Loucy (cell line): Measurements from ENCODE around the gene SLC17A2.

ENCODE experiments used
- CTCF ChIP-seq: fragments of 200-600 bp; sonication (generic); conservative IDR thresholded peaks from 2 replicates; pipeline ENCODE4 v1.5.1; 2014; ENCODE audit warnings: mild to moderate bottlenecking, antibody characterized with exemption, low read length
- EZH2phosphoT487 ChIP-seq: fragments of 200-600 bp; IDR thresholded peaks from 2 replicates; pipeline ENCODE4 v1.6.1; 2018; ENCODE audit warnings: antibody characterized with exemption, mild to moderate bottlenecking, moderate library complexity, borderline replicate concordance

- TF ChIP-seq CTCF (no peak), EZH2phosphoT487 (no peak)
These were observed 13.4 kb upstream of the SLC17A2 start for GRCh38 chr6:25943887-25944286.
